K562 (cell line): ENCODE measurements around the gene GGPS1. TPM values are rescaled to one million over a fixed set of nuclear protein-coding genes. Genes with fewer than 3 reads are reported as not detected.

ENCODE experiments used
- BACH1 ChIP-seq: fragments of 200-800 bp; sonication (Bioruptor generic); IDR thresholded peaks from 2 replicates; pipeline ENCODE4 v1.6.1; 2016; ENCODE audit warnings: missing genetic modification characterization, missing compliant biosample characterization
- BMI1 ChIP-seq: fragments of 150-350 bp; IDR thresholded peaks from 2 replicates; pipeline ENCODE4 v1.6.1; 2014; ENCODE audit warnings: low read length
- E2F1 ChIP-seq: sonication (generic); formaldehyde crosslinking; IDR thresholded peaks from 2 replicates; pipeline ENCODE4 v1.8.1; 2023; ENCODE audit warnings: mild to moderate bottlenecking, missing genetic modification reagents, moderate library complexity
- E2F3 ChIP-seq: fragments of 250-450 bp; sonication (Bioruptor Pico); IDR thresholded peaks from 2 replicates; pipeline ENCODE4 v1.4.0; 2020; ENCODE audit warnings: mild to moderate bottlenecking
- HCFC1 ChIP-seq: IDR thresholded peaks from 2 replicates; pipeline ENCODE4 v1.6.1; 2012; ENCODE audit warnings: low read depth, low read length, improper control_type of control experiment
- IRF2 ChIP-seq: sonication (generic); formaldehyde crosslinking; IDR thresholded peaks from 2 replicates; pipeline ENCODE4 v1.8.1; 2022; ENCODE audit warnings: mild to moderate bottlenecking, missing genetic modification reagents
- KLF10 ChIP-seq: fragments of 250-450 bp; sonication (Bioruptor Pico); IDR thresholded peaks from 2 replicates; pipeline ENCODE4 v1.6.1; 2021; ENCODE audit warnings: matching md5 sums
- MAZ ChIP-seq, 2 experiments: fragments of 450-650 bp in 1 of 2; sonication (generic) in 1 of 2; formaldehyde crosslinking; IDR thresholded peaks in 1 of 2; conservative IDR thresholded peaks in 1 of 2; 2 replicates each; pipeline versions ENCODE4 v1.4.0 to v1.5.0; 2020; ENCODE audit warnings: mild to moderate bottlenecking in 1 of 2, missing genetic modification reagents in 1 of 2
- MTF1 ChIP-seq: fragments of 250-450 bp; sonication (Bioruptor Pico); IDR thresholded peaks from 2 replicates; pipeline ENCODE4 v1.9.0; 2021; ENCODE audit warnings: moderate library complexity, mild to moderate bottlenecking, inconsistent platforms, borderline replicate concordance
- MYNN ChIP-seq, 2 experiments: sonication (generic); formaldehyde crosslinking in 1 of 2; IDR thresholded peaks; 2 replicates each; pipeline versions ENCODE4 v1.5.0 to v1.6.1; 2016 to 2020; ENCODE audit warnings: antibody characterized with exemption in 1 of 2, missing genetic modification reagents in 1 of 2
- NEUROD1 ChIP-seq: fragments of 150-350 bp; IDR thresholded peaks from 2 replicates; pipeline ENCODE4 v1.6.1; 2014; ENCODE audit warnings: borderline replicate concordance, low read length, low read depth; ENCODE audit not compliant: partially characterized antibody
- NFIC ChIP-seq: fragments of 450-650 bp; IDR thresholded peaks from 2 replicates; pipeline ENCODE4 v1.6.1; 2017; ENCODE audit warnings: mild to moderate bottlenecking, inconsistent platforms
- PATZ1 ChIP-seq: fragments of 250-450 bp; sonication (Bioruptor Pico); IDR thresholded peaks from 2 replicates; pipeline ENCODE4 v1.5.0; 2020; ENCODE audit warnings: mild to moderate bottlenecking, borderline replicate concordance
- RB1 ChIP-seq: fragments of 450-650 bp; IDR thresholded peaks from 2 replicates; pipeline ENCODE4 v1.6.1; 2017; ENCODE audit warnings: low read depth, mild to moderate bottlenecking
- RNF2 ChIP-seq: sonication (generic); IDR thresholded peaks from 2 replicates; pipeline ENCODE4 v1.6.1; 2016
- SMAD2 ChIP-seq: fragments of 150-350 bp; IDR thresholded peaks from 2 replicates; pipeline ENCODE4 v1.6.1; 2014; ENCODE audit warnings: low read depth, mild to moderate bottlenecking, low read length
- SP2 ChIP-seq: IDR thresholded peaks from 2 replicates; pipeline ENCODE4 v1.6.1; 2011; ENCODE audit warnings: mild to moderate bottlenecking, low read depth, low read length, moderate library complexity; ENCODE audit not compliant: poor library complexity, severe bottlenecking; ENCODE audit errors: extremely low read depth
- SRF ChIP-seq, 2 experiments: fragments of 250-450, 450-650 bp in 1 of 2; sonication (Bioruptor Pico) in 1 of 2; sonication (generic) in 1 of 2; formaldehyde crosslinking; IDR thresholded peaks; 2 replicates each; pipeline versions ENCODE4 v1.5.0 to v1.5.1; 2020 to 2022; ENCODE audit warnings: mild to moderate bottlenecking in 1 of 2, missing genetic modification reagents in 1 of 2
- TEAD4 ChIP-seq, 2 experiments: sonication (generic) in 1 of 2; formaldehyde crosslinking in 1 of 2; IDR thresholded peaks; 2 replicates each; pipeline versions ENCODE4 v1.6.1 to v1.8.0; 2012 to 2022; ENCODE audit warnings: borderline replicate concordance in 1 of 2, inconsistent platforms in 1 of 2, low read length in 1 of 2, mild to moderate bottlenecking in 1 of 2, missing genetic modification reagents in 1 of 2
- TFE3 ChIP-seq: fragments of 450-650 bp; formaldehyde crosslinking; IDR thresholded peaks from 2 replicates; pipeline ENCODE4 v1.4.0; 2020; ENCODE audit warnings: mild to moderate bottlenecking, mixed read lengths
- ZNF12 ChIP-seq: sonication (generic); formaldehyde crosslinking; IDR thresholded peaks from 2 replicates; pipeline ENCODE4 v1.4.0; 2020; ENCODE audit warnings: mild to moderate bottlenecking, missing genetic modification reagents
- ZNF316 ChIP-seq: fragments of 450-650 bp; IDR thresholded peaks from 2 replicates; pipeline ENCODE4 v1.6.1; 2016
- ZNF696 ChIP-seq: fragments of 250-450 bp; sonication (Bioruptor Pico); conservative IDR thresholded peaks from 2 replicates; pipeline ENCODE4 v1.4.0; 2020; ENCODE audit warnings: mild to moderate bottlenecking, moderate library complexity
- ZNF764 ChIP-seq: fragments of 250-450 bp; sonication (Bioruptor Pico); IDR thresholded peaks from 2 replicates; pipeline ENCODE4 v1.4.0; 2020; ENCODE audit warnings: low read depth, mild to moderate bottlenecking, moderate library complexity
- polyA plus RNA-seq, 8 experiments: library from polyadenylated mRNA; depleted of rRNA in 4 of 8; stranded (reverse) in 5 of 8; unstranded in 3 of 8; fragments of >200 nt; fragmentation: Nextera tagmentation in 2 of 8; fragmentation: Illumina TruSeq in 1 of 8; extraction: Ambion mirVana in 2 of 8; extraction: Trizol in 1 of 8; gene quantifications; 2 replicates each; pipeline versions ENCODE4 v1.2.1 to v1.2.3, GENCODE V29; 2011 to 2014; ENCODE audit warnings: inconsistent platforms in 1 of 8, missing spikeins in 1 of 8
- total RNA-seq, 7 experiments: library from RNA; depleted of rRNA in 6 of 7; stranded (reverse); fragments of >200 nt in 6 of 7; fragmentation: Illumina TruSeq in 2 of 7; extraction: Trizol in 2 of 7; gene quantifications; 2 replicates each; pipeline versions ENCODE4 v1.2.1 to v1.2.3, GENCODE V29; 2011 to 2021; ENCODE audit warnings: low replicate concordance in 1 of 7

The GGPS1 gene
- total and polyA plus RNA-seq, 9 of the 15 experiments (the other 6 are each of a cell fraction or from before 2014, with no cell fraction given) = 18.8 to 104 (median 56.3) TPM

GRCh38 chr1:235326719-235327558 is 1.4 kb upstream of the GGPS1 start (continued):
- TF ChIP-seq IRF2 (CRISPR knock-in tag) (no peak), NFIC (0 out of 2 replicates have a peak, but pooled peaks have one; percentile 10), NEUROD1 (no peak), ZNF764 (CRISPR knock-in tag) (no peak), TFE3 (CRISPR knock-in tag) (no peak), KLF10 (CRISPR knock-in tag) (no peak), BMI1 (no peak), MYNN (IDR thresholded peaks at IDR 0.05) (no peak), MYNN (CRISPR knock-in tag; IDR thresholded peaks at IDR 0.05) (no peak), E2F3 (CRISPR knock-in tag) (no peak), SRF (CRISPR knock-in tag; IDR thresholded peaks at IDR 0.05) (0 out of 4 replicates have a peak, but pooled peaks of 1 of the 2 experiments have one; percentile 40), BACH1 (no peak), ZNF696 (no peak), E2F1 (CRISPR knock-in tag) (no peak), PATZ1 (no peak), HCFC1 (no peak), MAZ (CRISPR knock-in tag; conservative IDR thresholded peaks at IDR 0.05 in 1 of 2, IDR thresholded peaks at IDR 0.05 in 1 of 2) (peak in 1 of 2 experiments; percentile 61; a peak in 3 of 4 replicates), MTF1 (CRISPR knock-in tag) (no peak), RNF2 (no peak), SMAD2 (no peak), RB1 (peak; percentile 56), ZNF316 (no peak), ZNF12 (CRISPR knock-in tag) (0 out of 2 replicates have a peak, but pooled peaks have one; percentile 14), TEAD4 (IDR thresholded peaks at IDR 0.05; ENCODE audit: low read length) (no peak), TEAD4 (CRISPR knock-in tag; IDR thresholded peaks at IDR 0.05; ENCODE audit: borderline replicate concordance) (no peak), SP2 (no peak)
